Cerebellar nuclear complex (tissue), 1 donor: Measurements from ENCODE around the gene KRTAP6-1.
A peak's percentile ranks its signal among the peaks of the same experiment; 100 is the strongest.

Experiments
- DNase-seq, 2 experiments: peaks; one replicate each; lab custom pipeline; 2025; lab: John Stamatoyannopoulos, UW

KRTAP6-1 gene

GRCh38 chr21:30613836-30614235 lies at the start of gene KRTAP6-1:
Gene KRTAP6-1, minus strand, starts transcription at chr21:30613930. Its CDS starts 26 bp downstream, at chr21:30613904.
- DNase-seq: no peak

DNA sequence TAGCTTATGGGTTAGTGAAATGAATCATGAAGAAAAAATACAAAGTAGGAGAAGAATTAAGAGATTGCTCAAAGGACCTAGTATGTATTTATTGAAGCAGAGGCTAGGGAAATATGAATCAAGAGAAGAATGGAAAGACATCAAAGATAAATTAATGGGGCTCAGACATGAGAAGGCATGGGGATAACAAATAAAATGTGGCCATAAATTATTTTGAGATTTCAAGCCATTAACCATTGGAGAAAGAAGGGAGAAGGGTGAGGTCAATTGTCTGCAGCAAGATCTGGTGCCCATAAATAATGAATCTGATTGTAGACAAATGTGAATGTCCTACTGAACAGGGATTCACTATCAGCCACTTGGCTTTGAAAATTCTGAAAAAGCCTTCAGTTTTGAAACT lies 39.2 kb upstream of the KRTAP6-1 start:
- no peak for DNase-seq

DNA sequence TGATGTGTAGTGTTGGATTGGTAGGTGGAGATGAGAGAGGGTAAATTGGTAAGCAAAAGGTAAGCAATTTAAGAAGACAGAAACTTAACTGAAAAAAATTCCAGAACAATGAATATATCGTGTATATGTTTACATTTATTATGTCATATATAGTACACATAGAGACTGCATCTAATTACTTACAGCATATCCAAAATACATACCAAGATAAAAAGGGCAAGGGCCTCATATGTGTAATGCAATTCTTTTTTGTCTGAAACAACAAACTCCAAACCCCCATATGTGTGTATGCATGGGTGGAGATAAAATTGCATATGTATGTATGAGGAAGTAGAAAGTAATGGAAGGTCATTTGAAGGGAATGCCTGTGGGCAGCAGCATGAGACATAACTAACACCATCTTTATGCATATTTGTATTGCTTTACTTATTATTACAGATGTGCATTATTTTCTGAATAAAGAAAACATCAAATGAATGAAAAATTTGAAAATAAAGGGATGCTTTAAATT lies 33.2 kb upstream of the KRTAP6-1 start:
- no peak for DNase-seq

DNA sequence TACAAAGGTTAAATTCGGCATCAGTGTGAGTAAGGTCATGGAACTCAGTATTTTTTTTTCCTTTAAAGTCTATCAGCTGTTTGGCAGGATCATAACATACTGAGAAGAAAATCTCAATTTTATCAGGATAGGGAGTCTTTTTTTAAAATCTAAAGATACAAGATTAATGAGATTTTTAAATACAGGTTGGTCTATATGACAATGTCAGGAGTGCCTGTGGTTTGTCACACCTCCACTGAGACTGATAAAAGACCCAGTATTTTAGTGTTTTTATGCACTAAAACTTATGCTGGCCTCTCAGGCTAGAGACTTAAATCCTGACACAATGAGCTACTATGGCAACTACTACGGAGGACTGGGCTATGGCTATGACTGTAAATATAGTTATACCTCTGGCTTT lies 28.8 kb upstream of the KRTAP6-1 start, which contains the start of gene KRTAP20-3:
TSS of gene KRTAP20-3 (plus strand) at position 301 of the 400 bp plus-strand sequence.
- DNase-seq: no peak

GRCh38 chr21:30638686-30639085 lies 25.0 kb upstream of the KRTAP6-1 start:
- no peak for DNase-seq

DNA sequence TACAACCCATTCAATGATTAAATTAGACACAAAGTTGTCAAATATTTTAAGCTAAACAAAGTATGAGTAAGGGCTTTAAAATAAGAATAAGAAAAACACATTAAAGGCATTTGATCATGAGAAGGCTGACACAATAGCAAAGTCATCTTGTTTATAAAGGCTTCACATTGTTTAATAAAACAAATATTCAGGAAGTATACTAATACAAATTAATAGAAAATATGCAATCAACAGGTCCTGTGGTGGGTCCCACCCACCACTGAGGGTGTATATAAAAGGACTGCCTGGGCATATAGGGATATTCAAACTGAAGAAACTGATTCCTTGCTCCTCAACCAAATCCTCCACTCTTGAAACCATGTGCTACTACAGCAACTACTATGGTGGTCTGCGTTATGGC lies 21.2 kb upstream of the KRTAP6-1 start, which contains the start of gene KRTAP20-2:
TSS of gene KRTAP20-2 (plus strand) at position 301 of the 400 bp plus-strand sequence. CDS start at position 359, 58 bp downstream.
- DNase-seq: no peak

DNA sequence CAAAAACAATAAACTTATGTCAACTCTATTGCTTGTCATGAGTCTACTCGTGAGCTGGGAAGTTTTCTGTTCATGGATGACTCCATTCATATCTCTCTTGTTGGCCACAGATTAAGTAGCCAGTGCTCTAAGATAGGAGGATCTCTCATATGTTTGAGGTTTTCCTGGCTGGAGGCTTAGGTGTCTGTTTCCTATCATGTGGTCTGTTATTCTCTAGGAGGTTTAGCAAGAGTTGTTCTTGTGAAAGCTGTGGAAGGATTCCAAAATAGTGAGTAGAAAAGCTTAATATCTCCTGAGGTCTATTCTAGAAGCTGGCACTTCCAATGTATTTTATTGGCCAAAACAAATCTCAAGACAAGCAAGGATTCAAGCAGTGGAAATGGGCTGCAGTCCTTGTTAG lies 15.5 kb upstream of the KRTAP6-1 start:
- no peak for DNase-seq

DNA sequence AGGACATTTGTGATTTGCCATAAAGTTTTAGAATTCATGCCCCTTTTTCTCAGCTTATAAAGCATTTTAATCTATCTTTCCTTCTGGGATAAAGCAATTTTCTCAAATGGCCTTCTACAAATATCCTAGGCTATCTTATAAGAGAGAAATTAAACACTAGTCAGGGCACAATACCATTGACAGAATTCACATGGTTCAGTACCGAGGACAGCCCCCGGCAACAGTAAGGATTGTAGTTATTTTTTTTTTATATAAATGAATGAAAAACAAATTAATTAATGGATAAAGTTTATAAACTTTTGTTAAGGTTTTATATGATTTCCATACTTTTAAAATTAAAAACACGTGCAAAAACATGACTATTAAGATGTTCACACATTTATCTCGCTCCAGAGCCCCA lies 14.4 kb upstream of the KRTAP6-1 start:
- no peak for DNase-seq

DNA sequence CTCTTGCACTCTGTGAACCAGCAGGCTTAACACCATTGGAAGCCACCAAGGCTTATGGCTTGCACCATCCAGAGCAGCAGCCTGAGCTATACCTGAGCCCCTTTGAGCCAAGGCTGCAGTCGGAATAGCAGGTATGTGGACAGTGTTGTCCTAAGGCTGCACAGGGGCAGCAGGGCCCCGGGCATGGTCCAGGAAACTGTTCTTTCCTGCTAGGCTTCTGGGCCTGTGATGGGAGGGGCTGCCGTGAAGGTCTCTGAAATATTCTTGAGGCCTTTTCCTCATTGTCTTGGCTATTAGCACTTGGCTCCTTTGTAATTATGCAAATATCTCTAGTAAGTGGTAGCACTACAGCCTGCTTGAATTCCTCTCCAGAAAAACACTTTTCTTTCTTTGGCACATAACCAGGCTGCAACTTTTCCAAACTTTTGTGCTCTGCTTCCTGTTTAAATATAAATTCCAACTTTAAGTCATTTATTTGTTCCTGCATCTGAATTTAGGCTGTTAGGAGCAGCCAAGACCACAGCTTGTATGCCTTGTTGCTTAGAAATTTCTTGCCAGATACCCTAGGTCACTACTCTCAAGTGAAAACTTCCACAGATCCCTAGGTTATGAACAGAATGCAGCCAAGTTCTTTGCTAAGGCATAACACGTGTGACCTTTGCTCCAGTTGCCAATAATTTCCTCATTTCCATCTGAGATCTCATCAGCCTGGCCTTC lies 11.9 kb upstream of the KRTAP6-1 start:
- DNase-seq: no peak

GRCh38 chr21:30623362-30623761 lies 9.6 kb upstream of the KRTAP6-1 start:
- no peak for DNase-seq

DNA sequence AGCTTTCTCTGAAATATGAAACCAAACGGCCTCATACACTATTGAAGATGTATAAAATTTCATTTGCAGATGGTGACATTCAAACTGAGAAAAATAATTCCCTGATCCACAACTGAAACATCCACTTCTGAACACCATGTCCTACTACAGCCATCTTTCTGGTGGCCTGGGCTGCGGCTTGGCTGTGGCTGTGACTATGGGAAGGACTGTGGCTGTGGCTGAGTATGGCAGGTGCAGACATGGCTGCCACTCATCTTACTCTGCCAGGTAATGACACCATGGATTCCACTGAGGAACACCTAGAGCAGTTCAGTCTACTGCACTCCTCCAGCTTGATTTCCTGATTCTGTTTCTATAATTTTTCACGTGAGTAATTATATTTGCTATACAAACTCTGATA lies 6.8 kb upstream of the KRTAP6-1 start, which contains the start of gene KRTAP20-4:
TSS of gene KRTAP20-4 (plus strand) at position 106 of the 400 bp plus-strand sequence.
- DNase-seq: no peak

GRCh38 chr21:30620080-30620479 lies 6.3 kb upstream of the KRTAP6-1 start:
- DNase-seq: no peak

GRCh38 chr21:30616125-30616524 lies 2.4 kb upstream of the KRTAP6-1 start, which contains the start of gene KRTAP20-1:
Gene KRTAP20-1, plus strand, starts transcription at chr21:30616425. Its CDS starts 30 bp downstream, at chr21:30616455.
- DNase-seq: no peak

- DNase-seq: no peak
Measured at GRCh38 chr21:30615199-30615598, 1.5 kb upstream of the KRTAP6-1 start.

DNA sequence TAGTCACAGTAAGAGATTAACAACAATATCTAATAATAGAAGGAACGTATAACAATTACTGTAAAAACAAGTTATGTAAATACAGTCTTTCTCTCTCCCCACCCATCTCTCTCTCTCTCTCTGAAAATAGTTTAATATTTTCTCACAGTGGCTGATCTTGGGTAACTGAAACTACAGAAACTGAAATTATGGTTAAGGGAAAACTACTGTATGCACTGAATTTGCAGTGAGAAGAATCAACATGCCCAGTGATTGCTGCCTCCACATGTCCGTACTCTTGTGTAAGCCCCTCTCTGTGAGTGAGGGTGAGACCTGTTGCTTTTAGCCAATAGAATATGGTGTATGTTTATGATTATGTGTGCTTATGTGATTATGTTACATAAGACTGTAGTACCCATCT lies 1.6 kb downstream of the KRTAP6-1 start:
- no peak for DNase-seq

DNA sequence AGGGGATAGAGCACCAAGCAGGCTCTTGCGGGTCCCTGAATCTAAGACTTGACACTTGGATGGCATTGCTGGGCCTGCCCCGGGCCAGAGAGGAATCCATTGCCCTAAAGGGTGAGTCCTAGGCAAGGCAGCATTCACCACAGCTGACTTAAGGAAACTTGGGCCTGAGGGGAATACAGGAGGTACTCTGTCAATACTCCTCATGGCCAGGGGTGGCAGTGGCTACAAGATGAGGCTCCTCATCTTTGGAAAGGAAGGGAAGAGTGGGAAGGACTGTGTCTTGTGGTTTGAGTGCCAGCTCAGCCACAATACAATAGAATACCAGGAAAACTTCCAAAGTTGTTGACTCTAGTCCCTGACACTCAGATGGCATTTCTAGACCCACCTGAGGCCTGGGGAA lies 7.8 kb downstream of the KRTAP6-1 start:
- no peak for DNase-seq

GRCh38 chr21:30600787-30601186 lies 12.9 kb downstream of the KRTAP6-1 start, which contains the start of gene KRTAP22-1:
Gene KRTAP22-1, plus strand, starts transcription at chr21:30601087.
- no peak for DNase-seq

DNA sequence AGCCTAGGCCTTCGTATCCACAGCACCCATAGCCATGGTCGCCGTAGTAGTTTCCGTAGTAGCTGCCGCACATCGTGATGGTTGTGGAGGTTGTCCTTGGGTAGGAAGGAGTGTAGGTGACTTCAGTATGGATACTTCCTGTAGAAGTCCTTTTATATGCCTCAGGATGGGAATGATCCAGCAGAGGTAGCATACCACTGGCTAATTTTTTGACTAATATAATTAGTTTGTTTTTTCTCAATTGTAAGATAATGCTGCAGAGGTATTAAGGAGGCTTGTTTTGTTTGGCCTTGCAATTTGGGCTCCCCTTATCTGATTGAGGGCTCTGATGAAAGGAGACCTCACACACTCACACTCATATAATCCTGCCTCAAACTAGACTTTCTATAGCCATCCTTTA lies 14.9 kb downstream of the KRTAP6-1 start, which contains the start of gene KRTAP6-2:
TSS of gene KRTAP6-2 (minus strand) at position 101 of the 400 bp plus-strand sequence. CDS start at position 73, 28 bp downstream.
- no peak for DNase-seq

- no peak for DNase-seq
Measured at GRCh38 chr21:30592140-30592539, 21.6 kb downstream of the KRTAP6-1 start, which contains the start of gene KRTAP6-3. Gene KRTAP6-3, plus strand, starts transcription at chr21:30592440. Its CDS starts 6 bp downstream, at chr21:30592446.

GRCh38 chr21:30590297-30590696 lies 23.4 kb downstream of the KRTAP6-1 start, which contains the start of gene KRTAP22-2:
Gene KRTAP22-2, minus strand, starts transcription at chr21:30590397.
- no peak for DNase-seq

- no peak for DNase-seq
Measured at GRCh38 chr21:30582870-30583269, 30.9 kb downstream of the KRTAP6-1 start.

- peak in 1 of 2 experiments; percentile 18 for DNase-seq
Measured at GRCh38 chr21:30580132-30580531, 33.6 kb downstream of the KRTAP6-1 start.

- DNase-seq: peak in 1 of 2 experiments; percentile 67
Measured at GRCh38 chr21:30579346-30579745, 34.4 kb downstream of the KRTAP6-1 start.
